GM12801 (cell line): ENCODE results near the gene SLC5A12.

ENCODE experiments used
- CTCF ChIP-seq: IDR thresholded peaks from one replicate; pipeline ENCODE4 v1.5.1; 2011; ENCODE audit warnings: control low read depth; ENCODE audit not compliant: insufficient read length; ENCODE audit errors: extremely low read depth

The SLC5A12 gene

GRCh38 chr11:26721948-26722475 is at the start of gene SLC5A12:
Gene SLC5A12, minus strand, starts transcription at chr11:26722060. Its CDS starts 346 bp downstream, at chr11:26721714.
- no peak for TF ChIP-seq CTCF

- no peak for TF ChIP-seq CTCF
These were observed 47.2 kb upstream of the SLC5A12 start for GRCh38 chr11:26769027-26769426.

GRCh38 chr11:26767060-26767459 is 45.2 kb upstream of the SLC5A12 start:
- TF ChIP-seq CTCF, result no peak

GRCh38 chr11:26765323-26765722 is 43.5 kb upstream of the SLC5A12 start:
- TF ChIP-seq CTCF, result no peak

GRCh38 chr11:26764825-26765224 is 43.0 kb upstream of the SLC5A12 start:
- no peak for TF ChIP-seq CTCF

- TF ChIP-seq CTCF, result no peak
These were observed 42.5 kb upstream of the SLC5A12 start for GRCh38 chr11:26764315-26764714.

- TF ChIP-seq CTCF, result no peak
These were observed 40.2 kb upstream of the SLC5A12 start for GRCh38 chr11:26762089-26762488.
